ENCODE data around the gene BPNT1. TPM values are rescaled to one million over a fixed set of nuclear protein-coding genes. Genes with fewer than 3 reads are reported as not detected.
A peak's percentile ranks its signal among the peaks of the same experiment; 100 is the strongest.

BPNT1 gene
- total RNA-seq, 2 donors from 2014 or later = 20.0 to 26.1 TPM

GRCh38 chr1:220056374-220056773, 33.2 kb downstream of the BPNT1 start:
- H3K4me1 ChIP-seq (replicated peaks) = no peaks in the 10 kb centered on the region
- 89% methylated on average over 1 of the region's 1 CpG for WGBS
- no peak overlapping the region for H3K4me3 ChIP-seq
- no peaks in the 10 kb centered on the region for H3K27me3 ChIP-seq (replicated peaks; ENCODE audit: insufficient read depth)
- H3K9me3 ChIP-seq = no peaks in the 10 kb centered on the region
- no peaks in the 10 kb centered on the region for H3K36me3 ChIP-seq
- H3K27ac ChIP-seq = no peak overlapping the region
- no peak for DNase-seq (ENCODE audit: low spot score)
- TF ChIP-seq POLR2AphosphoS5 (IDR thresholded peaks at IDR 0.05) (no peak), POLR2A (IDR thresholded peaks at IDR 0.05) (no peak), CTCF (IDR thresholded peaks at IDR 0.05) (no peak)
- intact Hi-C loops (cut with DNase I) = no loop called here

- peak; percentile 96 for TF ChIP-seq POLR2AphosphoS5 (IDR thresholded peaks at IDR 0.05)
- TF ChIP-seq POLR2A (IDR thresholded peaks at IDR 0.05) = peak; percentile 59
- peak; percentile 42 to 91 (median 71) for TF ChIP-seq CTCF (IDR thresholded peaks at IDR 0.05)
- under 1% methylated on average over 55 of the region's 71 CpGs for WGBS
- intact Hi-C loops (cut with DNase I) = no loop called here
These were observed 43.3 kb downstream of the BPNT1 start, which contains the start of gene EPRS1 for GRCh38 chr1:220046052-220046930. Gene EPRS1, minus strand, starts transcription at chr1:220046505. Its CDS starts 117 bp downstream, at chr1:220046388.

GRCh38 chr1:220045356-220046051, 44.1 kb downstream of the BPNT1 start:
- WGBS = 29% methylated on average over 17 of the region's 17 CpGs
- DNase-seq (ENCODE audit: low spot score) = no peak
- peak overlapping the region; percentile 73 to 79 for H3K27ac ChIP-seq

More at GRCh38 chr1:220046052-220046930, 43.3 kb downstream of the BPNT1 start, which contains the start of gene EPRS1:
- Histone ChIP-seq H3K4me3 (peak within 1 kb of the TSS; percentile 53 to 63), H3K27ac (peak within 1 kb of the TSS; percentile 73 to 79), H3K4me1 (replicated peaks) (no peaks in the 10 kb centered on the region), H3K9me3 (no peaks in the 10 kb centered on the region), H3K36me3 (no peaks in the 10 kb centered on the region), H3K27me3 (replicated peaks; ENCODE audit: insufficient read depth) (no peaks in the 10 kb centered on the region)
- DNase-seq (ENCODE audit: low spot score) = peak; percentile 92

GRCh38 chr1:220044678-220045355, 44.8 kb downstream of the BPNT1 start:
- WGBS = 72% methylated on average over 4 of the region's 4 CpGs

More at GRCh38 chr1:220045356-220046051, 44.1 kb downstream of the BPNT1 start:
- Histone ChIP-seq H3K4me1 (replicated peaks) (no peaks in the 10 kb centered on the region), H3K9me3 (no peaks in the 10 kb centered on the region), H3K4me3 (peak overlapping the region; percentile 53 to 63), H3K36me3 (no peaks in the 10 kb centered on the region), H3K27me3 (replicated peaks; ENCODE audit: insufficient read depth) (no peaks in the 10 kb centered on the region)
- intact Hi-C loops (cut with DNase I) = no loop called here
- TF ChIP-seq POLR2A (IDR thresholded peaks at IDR 0.05) (no peak), CTCF (IDR thresholded peaks at IDR 0.05) (no peak), POLR2AphosphoS5 (IDR thresholded peaks at IDR 0.05) (no peak)

More at GRCh38 chr1:220044678-220045355, 44.8 kb downstream of the BPNT1 start:
- H3K36me3 ChIP-seq = no peaks in the 10 kb centered on the region
- intact Hi-C loops (cut with DNase I) = no loop called here
- no peak for DNase-seq (ENCODE audit: low spot score)
- H3K4me1 ChIP-seq (replicated peaks) = no peaks in the 10 kb centered on the region
- H3K27ac ChIP-seq = no peak overlapping the region
- no peaks in the 10 kb centered on the region for H3K27me3 ChIP-seq (replicated peaks; ENCODE audit: insufficient read depth)
- H3K4me3 ChIP-seq = no peak overlapping the region
- no peaks in the 10 kb centered on the region for H3K9me3 ChIP-seq
- TF ChIP-seq CTCF (IDR thresholded peaks at IDR 0.05) (no peak), POLR2AphosphoS5 (IDR thresholded peaks at IDR 0.05) (no peak), POLR2A (IDR thresholded peaks at IDR 0.05) (no peak)
